ENCODE data around the gene FBXL13. TPM values are rescaled to one million over a fixed set of nuclear protein-coding genes. Genes with fewer than 3 reads are reported as not detected.

Gene FBXL13
- total RNA-seq, 4 donors from 2014 or later: 0.20 to 3.5 (median 1.8) TPM

DNA sequence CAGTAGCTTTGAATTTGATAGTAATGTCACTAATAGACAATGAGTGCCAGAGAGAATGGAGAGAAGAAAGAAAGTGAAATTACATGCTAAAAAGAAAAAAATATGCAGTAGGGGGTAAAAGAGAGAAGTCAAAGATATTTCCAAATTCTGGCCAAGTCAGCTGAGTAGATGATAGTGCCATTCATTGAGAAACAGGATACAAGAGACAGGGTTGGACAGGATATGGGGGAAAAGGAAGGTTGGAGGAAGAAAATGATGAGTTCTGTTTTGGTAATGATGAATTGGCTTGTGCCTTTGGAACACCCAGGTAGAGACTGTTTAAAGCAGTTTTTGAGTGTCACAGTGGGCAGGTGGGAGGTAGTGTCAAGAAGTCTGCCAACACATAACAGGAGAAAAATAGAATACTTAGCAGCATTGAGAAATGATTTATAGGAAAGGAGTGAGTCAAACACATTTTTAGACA lies 83.5 kb downstream of the FBXL13 start:
- no peak overlapping the region for H3K27ac ChIP-seq
- DNase-seq (ENCODE audit: low spot score in 2 of 2): no peak
- no peaks in the 10 kb centered on the region for H3K9me3 ChIP-seq
- H3K27me3 ChIP-seq: no peaks in the 10 kb centered on the region
- no peaks in the 10 kb centered on the region for H3K36me3 ChIP-seq
- peaks cover 0 to 25% (median 6%) of the 10 kb centered on the region in 4 donors for H3K4me1 ChIP-seq
- no peak for TF ChIP-seq EP300 (IDR thresholded peaks at IDR 0.05)
- TF ChIP-seq POLR2A (IDR thresholded peaks at IDR 0.05): no peak
- TF ChIP-seq, protein P1, sequence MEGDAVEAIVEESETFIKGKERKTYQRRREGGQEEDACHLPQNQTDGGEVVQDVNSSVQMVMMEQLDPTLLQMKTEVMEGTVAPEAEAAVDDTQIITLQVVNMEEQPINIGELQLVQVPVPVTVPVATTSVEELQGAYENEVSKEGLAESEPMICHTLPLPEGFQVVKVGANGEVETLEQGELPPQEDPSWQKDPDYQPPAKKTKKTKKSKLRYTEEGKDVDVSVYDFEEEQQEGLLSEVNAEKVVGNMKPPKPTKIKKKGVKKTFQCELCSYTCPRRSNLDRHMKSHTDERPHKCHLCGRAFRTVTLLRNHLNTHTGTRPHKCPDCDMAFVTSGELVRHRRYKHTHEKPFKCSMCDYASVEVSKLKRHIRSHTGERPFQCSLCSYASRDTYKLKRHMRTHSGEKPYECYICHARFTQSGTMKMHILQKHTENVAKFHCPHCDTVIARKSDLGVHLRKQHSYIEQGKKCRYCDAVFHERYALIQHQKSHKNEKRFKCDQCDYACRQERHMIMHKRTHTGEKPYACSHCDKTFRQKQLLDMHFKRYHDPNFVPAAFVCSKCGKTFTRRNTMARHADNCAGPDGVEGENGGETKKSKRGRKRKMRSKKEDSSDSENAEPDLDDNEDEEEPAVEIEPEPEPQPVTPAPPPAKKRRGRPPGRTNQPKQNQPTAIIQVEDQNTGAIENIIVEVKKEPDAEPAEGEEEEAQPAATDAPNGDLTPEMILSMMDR (IDR thresholded peaks at IDR 0.05): no peak
- H3K4me3 ChIP-seq: no peak overlapping the region

DNA sequence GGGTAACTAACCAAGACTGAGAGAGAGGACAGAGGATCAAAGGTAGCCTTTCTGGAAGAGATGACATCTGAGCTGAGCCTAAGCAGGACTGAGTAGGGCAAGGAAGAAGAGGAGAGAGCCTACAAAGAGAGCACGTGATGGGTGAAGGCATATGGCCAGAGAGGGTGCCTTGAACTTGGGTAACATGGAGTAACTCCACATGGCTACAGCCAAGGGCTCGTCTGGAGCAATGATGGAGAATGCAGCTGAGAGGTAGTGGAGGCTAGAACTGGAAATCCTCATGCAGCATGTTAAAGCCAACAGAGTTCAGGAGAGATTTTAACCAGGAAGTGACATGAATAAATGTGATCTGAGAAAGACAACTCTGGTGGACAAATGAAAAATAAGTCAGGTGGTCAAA lies 84.0 kb downstream of the FBXL13 start:
- no peak for DNase-seq (ENCODE audit: low spot score in 2 of 2)
- TF ChIP-seq POLR2A (IDR thresholded peaks at IDR 0.05) (no peak), EP300 (IDR thresholded peaks at IDR 0.05) (no peak)
- TF ChIP-seq, protein P1 (IDR thresholded peaks at IDR 0.05): no peak
- Histone ChIP-seq H3K4me3 (no peak overlapping the region), H3K4me1 (peaks cover 0 to 25% (median 6%) of the 10 kb centered on the region in 4 donors), H3K9me3 (no peaks in the 10 kb centered on the region), H3K27ac (no peak overlapping the region), H3K36me3 (no peaks in the 10 kb centered on the region), H3K27me3 (no peaks in the 10 kb centered on the region)
- 86% methylated on average over 2 of the region's 2 CpGs for WGBS, 2 donors

DNA sequence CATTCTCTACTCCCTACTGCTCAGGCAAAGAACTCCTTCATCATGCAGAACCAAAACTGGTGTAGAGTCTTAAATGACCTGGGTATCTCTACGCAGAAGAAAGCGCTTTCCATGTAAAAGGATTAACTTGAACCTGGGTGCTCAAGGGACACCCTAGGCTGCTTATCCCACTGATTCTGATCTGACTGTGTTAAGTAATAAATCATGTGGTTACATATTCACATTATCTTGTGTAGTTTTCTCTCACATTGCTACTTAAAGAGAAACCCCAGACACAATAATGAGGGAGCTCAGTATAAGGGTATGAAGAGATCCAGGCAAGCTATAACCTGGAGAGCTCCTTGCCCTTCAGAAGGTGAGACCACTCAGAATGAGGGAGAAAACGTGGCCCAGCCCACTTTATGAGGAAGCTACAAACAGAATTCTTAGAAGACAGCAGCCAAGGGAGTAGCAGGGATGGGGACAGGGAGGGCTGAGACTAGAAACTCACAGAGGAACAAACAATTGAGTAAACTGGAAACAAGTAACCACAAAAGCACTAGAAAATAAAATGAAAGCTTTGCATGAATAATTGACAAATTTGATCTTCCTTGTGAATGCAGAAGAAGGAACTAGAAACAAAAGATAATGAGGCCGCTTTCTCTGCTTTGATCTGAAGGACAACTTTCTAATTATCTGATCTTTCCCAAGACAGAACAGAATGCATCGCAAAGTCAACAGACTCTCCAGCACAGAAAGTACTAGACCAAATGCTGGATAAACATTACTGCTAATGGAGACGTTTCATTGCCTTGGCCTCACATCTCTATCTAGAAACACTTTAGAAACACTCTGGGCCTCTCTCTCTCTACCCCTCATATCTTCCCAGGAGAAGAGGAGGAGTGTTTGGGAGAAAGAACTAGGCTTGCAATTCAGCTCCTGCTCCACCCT lies 85.7 kb downstream of the FBXL13 start:
- Histone ChIP-seq H3K27ac (no peak overlapping the region), H3K36me3 (no peaks in the 10 kb centered on the region), H3K27me3 (no peaks in the 10 kb centered on the region), H3K9me3 (no peaks in the 10 kb centered on the region), H3K4me3 (no peak overlapping the region), H3K4me1 (peaks cover 0 to 22% (median 6%) of the 10 kb centered on the region in 4 donors)
- TF ChIP-seq EP300 (IDR thresholded peaks at IDR 0.05) (no peak), POLR2A (IDR thresholded peaks at IDR 0.05) (no peak)
- TF ChIP-seq, protein P1 (IDR thresholded peaks at IDR 0.05): no peak
- 79 to 83% methylated on average over 6 of the region's 6 CpGs for WGBS, 2 donors
- no peak for DNase-seq (ENCODE audit: low spot score in 2 of 2)

DNA sequence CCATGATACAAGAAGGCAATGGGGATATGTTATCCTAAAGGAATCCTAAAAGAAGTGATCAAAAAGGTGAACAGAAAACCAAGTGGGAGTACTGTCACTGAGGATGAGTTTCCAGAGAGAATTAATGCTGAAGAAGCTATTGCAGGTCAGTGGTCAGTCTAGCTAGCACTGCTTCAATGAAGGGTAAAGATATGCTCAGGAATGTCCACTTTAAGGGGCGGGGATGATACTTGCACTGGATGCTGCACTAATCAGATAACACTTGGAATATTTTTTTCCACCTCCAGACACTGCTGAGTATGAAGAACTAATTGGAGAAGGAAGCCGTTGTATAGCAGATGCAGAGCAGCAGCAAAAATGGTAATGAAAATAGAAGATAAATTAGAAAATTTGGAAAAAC lies 86.5 kb downstream of the FBXL13 start:
- no peak for TF ChIP-seq EP300 (IDR thresholded peaks at IDR 0.05)
- TF ChIP-seq, protein P1 (IDR thresholded peaks at IDR 0.05): no peak
- no peak for TF ChIP-seq POLR2A (IDR thresholded peaks at IDR 0.05)
- no peaks in the 10 kb centered on the region for H3K27me3 ChIP-seq
- H3K36me3 ChIP-seq: no peaks in the 10 kb centered on the region
- H3K4me3 ChIP-seq: no peak overlapping the region
- 84% methylated on average over 2 of the region's 2 CpGs for WGBS, 2 donors
- H3K27ac ChIP-seq: no peak overlapping the region
- no peaks in the 10 kb centered on the region for H3K9me3 ChIP-seq
- DNase-seq (ENCODE audit: low spot score in 2 of 2): no peak
- H3K4me1 ChIP-seq: peaks cover 0 to 14% (median 4%) of the 10 kb centered on the region in 4 donors

DNA sequence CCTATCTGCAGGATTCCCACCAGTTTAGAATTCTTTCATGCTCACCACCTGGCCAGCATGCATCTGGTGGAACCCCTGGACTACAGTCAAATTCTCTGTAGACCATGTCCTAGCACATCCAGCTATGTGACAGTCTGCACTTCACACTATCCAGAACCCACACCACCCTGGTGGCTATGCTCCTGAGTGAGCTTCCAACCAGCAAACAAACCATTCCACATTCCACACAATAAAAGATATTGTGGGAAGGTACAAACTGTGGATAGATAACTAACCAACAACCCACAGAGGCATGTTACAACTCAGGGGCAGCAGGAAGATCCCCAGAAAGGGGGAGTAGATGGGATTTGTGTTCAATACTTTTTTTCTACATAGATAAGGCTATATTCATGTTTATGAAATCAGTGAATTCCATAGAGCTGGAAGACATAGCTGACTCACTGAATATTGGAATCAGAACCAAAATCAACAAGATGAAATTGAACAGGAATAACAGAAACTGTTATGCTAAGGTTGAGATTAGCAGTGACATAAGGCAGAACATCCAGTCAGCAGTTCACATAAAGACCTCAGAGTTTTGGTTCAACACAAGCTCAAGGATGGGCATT lies 89.3 kb downstream of the FBXL13 start:
- Histone ChIP-seq H3K27me3 (no peaks in the 10 kb centered on the region), H3K9me3 (peaks cover 0 to 2% (median 0%) of the 10 kb centered on the region in 4 donors), H3K4me3 (no peak overlapping the region), H3K4me1 (peaks cover 0 to 6% (median 0%) of the 10 kb centered on the region in 4 donors), H3K27ac (no peak overlapping the region), H3K36me3 (no peaks in the 10 kb centered on the region)
- no peak for DNase-seq (ENCODE audit: low spot score in 2 of 2)
- TF ChIP-seq EP300 (IDR thresholded peaks at IDR 0.05) (no peak), POLR2A (IDR thresholded peaks at IDR 0.05) (no peak)
